GM12878 (cell line): ENCODE data around the gene MAP2K1. TPM values are rescaled to one million over a fixed set of nuclear protein-coding genes. Genes with fewer than 3 reads are reported as not detected.

Source experiments
- ATAC-seq: fragments of 200-7000 bp; cut with Tn5 transposase; 3 replicates; pipeline ENCODE4 v1.9.1; 2020; ENCODE audit warnings: mild to moderate bottlenecking, moderate library complexity
- BruUV-seq: library from RNA; stranded (reverse); fragments of 400-500 nt; replicated peaks from 2 replicates; lab custom pipeline; 2021; lab: Mats Ljungman, UMichigan
- CTCF ChIA-PET: fragments of 300-600 bp; sonication (Branson Sonifier 250); formaldehyde crosslinking; extraction: SDS; loops from one replicate; lab custom pipeline; 2021; ENCODE audit warnings: inconsistent platforms; lab: Yijun Ruan, JAX
- POLR2A ChIA-PET: fragments of 350-600 bp; formaldehyde crosslinking; extraction: SDS; loops from one replicate; lab custom pipeline; 2021; ENCODE audit warnings: inconsistent platforms; lab: Charles Lee
- RAD21 ChIA-PET: fragments of 300-600 bp; sonication (Branson Sonifier 250); formaldehyde crosslinking; loops from one replicate; lab custom pipeline; 2023; ENCODE audit warnings: antibody characterized with exemption; ENCODE audit not compliant: unreplicated experiment; lab: Charles Lee
- SMC1A ChIA-PET: fragments of 300-600 bp; sonication (Branson Sonifier 250); formaldehyde crosslinking; loops from one replicate; lab custom pipeline; 2023; ENCODE audit not compliant: unreplicated experiment, uncharacterized antibody; lab: Charles Lee
- DNase-seq: peaks from one replicate; pipeline ENCODE4 v3.0.0-alpha.2; 2011; ENCODE audit warnings: low read depth, low spot score
- FAIRE-seq: peaks from 3 replicates; lab custom pipeline; 2011; peaks lifted over from hg19 to GRCh38; lab: Jason Lieb, UNC
- H2AFZ ChIP-seq: 2 replicates; pipeline ENCODE4 v1.6.0; 2011; ENCODE audit warnings: low read depth, low read length, control low read depth; ENCODE audit not compliant: control insufficient read depth
- H3K27ac ChIP-seq: 2 replicates; pipeline ENCODE4 v1.5.1; 2011; ENCODE audit warnings: control low read depth; ENCODE audit not compliant: control insufficient read depth, insufficient read depth
- H3K27me3 ChIP-seq, 2 experiments: replicated peaks in 1 of 2; 2 replicates each; pipeline versions ENCODE4 v1.6.0 to v1.6.1; 2011; ENCODE audit warnings: low read length in 1 of 2; ENCODE audit not compliant: control insufficient read depth in 2 of 2, insufficient read depth in 2 of 2
- H3K36me3 ChIP-seq, 2 experiments: 2 replicates each; pipeline ENCODE4 v1.5.1; 2011; ENCODE audit warnings: low read length in 1 of 2; ENCODE audit not compliant: control insufficient read depth in 2 of 2, insufficient read depth in 2 of 2
- H3K4me1 ChIP-seq: 2 replicates; pipeline ENCODE4 v1.6.1; 2011; ENCODE audit warnings: mild to moderate bottlenecking, low read length, moderate library complexity, mixed read lengths; ENCODE audit not compliant: control insufficient read depth, insufficient read depth
- H3K4me2 ChIP-seq: 2 replicates; pipeline ENCODE4 v1.6.0; 2011; ENCODE audit warnings: control low read depth; ENCODE audit not compliant: control insufficient read depth, insufficient read depth
- H3K4me3 ChIP-seq: fragments of 200-600 bp; sonication (generic); 2 replicates; pipeline ENCODE4 v1.5.1; 2016
- H3K79me2 ChIP-seq: 2 replicates; pipeline ENCODE4 v1.6.0; 2011; ENCODE audit warnings: low read length; ENCODE audit not compliant: control insufficient read depth, insufficient read depth
- H3K9ac ChIP-seq: 2 replicates; pipeline ENCODE4 v1.8.0; 2011; ENCODE audit warnings: low read length, control low read depth, mixed read lengths; ENCODE audit not compliant: control insufficient read depth, insufficient read depth
- H3K9me3 ChIP-seq: replicated peaks from 3 replicates; pipeline ENCODE4 v1.5.1; 2011; ENCODE audit warnings: mild to moderate bottlenecking, low read length; ENCODE audit not compliant: control insufficient read depth, insufficient read depth
- H4K20me1 ChIP-seq: 2 replicates; pipeline ENCODE4 v1.6.0; 2011; ENCODE audit not compliant: control insufficient read depth, insufficient read depth
- ATF7 ChIP-seq: fragments of 450-650 bp; IDR thresholded peaks from 2 replicates; pipeline ENCODE4 v1.6.1; 2016; ENCODE audit warnings: low read depth, mild to moderate bottlenecking
- BACH1 ChIP-seq: fragments of 450-650 bp; IDR thresholded peaks from 2 replicates; pipeline ENCODE4 v1.6.1; 2017; ENCODE audit warnings: mild to moderate bottlenecking, borderline replicate concordance
- BHLHE40 ChIP-seq, 2 experiments: fragments of 450-650 bp in 1 of 2; IDR thresholded peaks; 2 replicates each; pipeline ENCODE4 v1.6.1; 2011 to 2017; ENCODE audit warnings: low read depth in 2 of 2, borderline replicate concordance in 1 of 2, improper control_type of control experiment in 1 of 2, low read length in 1 of 2, mild to moderate bottlenecking in 1 of 2
- EP300 ChIP-seq, 2 experiments: fragments of 150-350 bp in 1 of 2; IDR thresholded peaks; 2 replicates each; pipeline ENCODE4 v1.6.1; 2011 to 2012; ENCODE audit warnings: low read depth in 2 of 2, low read length in 2 of 2, borderline replicate concordance in 1 of 2, improper control_type of control experiment in 1 of 2, inconsistent platforms in 1 of 2; ENCODE audit not compliant: control insufficient read depth in 1 of 2
- ETV6 ChIP-seq, 2 experiments: fragments of 450-650 bp in 1 of 2; IDR thresholded peaks in 1 of 2; conservative IDR thresholded peaks in 1 of 2; 2 replicates each; pipeline ENCODE4 v1.6.1; 2014; ENCODE audit warnings: antibody characterized with exemption in 1 of 2, borderline replicate concordance in 1 of 2, low read depth in 1 of 2, mild to moderate bottlenecking in 1 of 2, moderate library complexity in 1 of 2
- MEF2B ChIP-seq: fragments of 450-650 bp; IDR thresholded peaks from 2 replicates; pipeline ENCODE4 v1.6.1; 2018; ENCODE audit warnings: mild to moderate bottlenecking, moderate library complexity; ENCODE audit not compliant: partially characterized antibody, poor library complexity, severe bottlenecking
- NR2C1 ChIP-seq: fragments of 450-650 bp; IDR thresholded peaks from 2 replicates; pipeline ENCODE4 v1.6.1; 2017; ENCODE audit warnings: antibody characterized with exemption, mild to moderate bottlenecking, moderate library complexity
- NR2C2 ChIP-seq: IDR thresholded peaks from 2 replicates; pipeline ENCODE4 v1.6.1; 2011; ENCODE audit warnings: borderline replicate concordance, low read depth; ENCODE audit not compliant: control insufficient read depth, insufficient read length
- PAX5 ChIP-seq: IDR thresholded peaks from 2 replicates; pipeline ENCODE4 v1.6.1; 2011; ENCODE audit warnings: low read depth, low read length, borderline replicate concordance
- RB1 ChIP-seq: fragments of 450-650 bp; formaldehyde crosslinking; IDR thresholded peaks from 2 replicates; pipeline ENCODE4 v1.6.1; 2017; ENCODE audit warnings: mild to moderate bottlenecking, borderline replicate concordance
- RUNX3 ChIP-seq: IDR thresholded peaks from 2 replicates; pipeline ENCODE4 v1.6.1; 2012; ENCODE audit warnings: low read length, inconsistent platforms
- STAT1 ChIP-seq: fragments of 450-650 bp; conservative IDR thresholded peaks from 2 replicates; pipeline ENCODE4 v1.6.1; 2014; ENCODE audit warnings: antibody characterized with exemption, mild to moderate bottlenecking
- TCF7 ChIP-seq: IDR thresholded peaks from 2 replicates; pipeline ENCODE4 v1.6.1; 2014; ENCODE audit warnings: antibody characterized with exemption, borderline replicate concordance
- YBX1 ChIP-seq: fragments of 450-650 bp; IDR thresholded peaks from 2 replicates; pipeline ENCODE4 v1.6.1; 2016; ENCODE audit warnings: antibody characterized with exemption
- ZNF217 ChIP-seq: fragments of 450-650 bp; IDR thresholded peaks from 2 replicates; pipeline ENCODE4 v1.6.1; 2017; ENCODE audit warnings: antibody characterized with exemption, mild to moderate bottlenecking
- ZZZ3 ChIP-seq: IDR thresholded peaks from 2 replicates; pipeline ENCODE4 v1.6.1; 2011; ENCODE audit warnings: low read depth; ENCODE audit not compliant: control insufficient read depth, insufficient read length
- WGBS: methylation state at CpG from one replicate; pipeline ENCODE4 v1.1.6; 2016; ENCODE audit warnings: low lambda C conversion rate; ENCODE audit not compliant: insufficient replicate concordance, insufficient coverage; ENCODE audit errors: missing lambda C conversion rate; 5-methylcytosine and 5-hydroxymethylcytosine counted together
- in situ Hi-C: fragments of 300-500 bp; cut with MboI; formaldehyde crosslinking; loops from 9 replicates; pipeline ENCODE4 v1.14.3; 2018; ENCODE audit warnings: mixed read lengths
- intact Hi-C: fragments of 100-400 bp; cut with micrococcal nuclease; formaldehyde crosslinking; loops from one replicate; pipeline ENCODE4 v1.14.2; 2022; ENCODE audit not compliant: unreplicated experiment
- polyA plus RNA-seq, 11 experiments: library from polyadenylated mRNA; depleted of rRNA in 4 of 11; unstranded in 6 of 11; stranded (reverse) in 5 of 11; fragments of >200 nt; fragmentation: Nextera tagmentation in 4 of 11; fragmentation: Illumina TruSeq in 1 of 11; extraction: Ambion mirVana in 4 of 11; extraction: Trizol in 1 of 11; gene quantifications; 1 replicate in 1 of 11; 2 replicates in 10 of 11; pipeline versions ENCODE4 v1.2.1 to v1.2.3, GENCODE V29; 2011 to 2016; ENCODE audit warnings: inconsistent platforms in 2 of 11, missing spikeins in 2 of 11, low read depth in 1 of 11
- total RNA-seq, 4 experiments: library from RNA; depleted of rRNA in 3 of 4; stranded (reverse); fragments of >200 nt in 3 of 4; fragmentation: Illumina TruSeq in 1 of 4; extraction: Trizol in 1 of 4; gene quantifications; 2 replicates each; pipeline versions ENCODE4 v1.2.1 to v1.2.3, GENCODE V29; 2013 to 2021
- TF ChIP-seq, protein P1 (sequence below): fragments of 450-650 bp; IDR thresholded peaks from 2 replicates; pipeline ENCODE4 v1.6.1; 2017; ENCODE audit warnings: antibody characterized with exemption, mild to moderate bottlenecking, moderate library complexity

MAP2K1 gene
- total and polyA plus RNA-seq, 10 of the 15 experiments (the other 5 are each of a cell fraction or from before 2014, with no cell fraction given) = 11.2 to 112 (median 56.6) TPM

GRCh38 chr15:66484539-66485112 lies 97.9 kb downstream of the MAP2K1 start:
- H4K20me1 ChIP-seq = no peaks in the 10 kb centered on the region
- ChIA-PET CTCF (interaction anchor here (1.4 to 1.7 kb wide), 2 partner anchors 10 to 13 kb away, joined by 4 to 5 read pairs; partner anchors contain the start of gene SNAPC5), SMC1A (interaction anchor here (0.6 to 1.5 kb wide), 3 partner anchors 10 to 130 kb away, joined by 3 to 5 read pairs (median 3); no protein-coding TSS in a partner anchor), POLR2A (interaction anchor here (0.6 kb wide), 2 partner anchors 14 to 25 kb away, joined by 3 read pairs; no protein-coding TSS in a partner anchor), RAD21 (no interaction called here)
- TF ChIP-seq BACH1 (no peak), EP300 (IDR thresholded peaks at IDR 0.05; ENCODE audit: borderline replicate concordance in 1 of 2, control insufficient read depth in 1 of 2, low read depth in 2 of 2, low read length in 2 of 2) (no peak), YBX1 (no peak), ETV6 (conservative IDR thresholded peaks at IDR 0.05 in 1 of 2, IDR thresholded peaks at IDR 0.05 in 1 of 2; ENCODE audit: borderline replicate concordance in 1 of 2, low read depth in 1 of 2) (no peak), ZNF217 (no peak), ATF7 (no peak), TCF7 (no peak), MEF2B (no peak), ZZZ3 (no peak), NR2C1 (no peak), RB1 (no peak), NR2C2 (no peak), STAT1 (no peak), PAX5 (no peak), RUNX3 (no peak), BHLHE40 (IDR thresholded peaks at IDR 0.05; ENCODE audit: borderline replicate concordance in 1 of 2, low read depth in 2 of 2, low read length in 1 of 2) (no peak)
- TF ChIP-seq, protein P1, sequence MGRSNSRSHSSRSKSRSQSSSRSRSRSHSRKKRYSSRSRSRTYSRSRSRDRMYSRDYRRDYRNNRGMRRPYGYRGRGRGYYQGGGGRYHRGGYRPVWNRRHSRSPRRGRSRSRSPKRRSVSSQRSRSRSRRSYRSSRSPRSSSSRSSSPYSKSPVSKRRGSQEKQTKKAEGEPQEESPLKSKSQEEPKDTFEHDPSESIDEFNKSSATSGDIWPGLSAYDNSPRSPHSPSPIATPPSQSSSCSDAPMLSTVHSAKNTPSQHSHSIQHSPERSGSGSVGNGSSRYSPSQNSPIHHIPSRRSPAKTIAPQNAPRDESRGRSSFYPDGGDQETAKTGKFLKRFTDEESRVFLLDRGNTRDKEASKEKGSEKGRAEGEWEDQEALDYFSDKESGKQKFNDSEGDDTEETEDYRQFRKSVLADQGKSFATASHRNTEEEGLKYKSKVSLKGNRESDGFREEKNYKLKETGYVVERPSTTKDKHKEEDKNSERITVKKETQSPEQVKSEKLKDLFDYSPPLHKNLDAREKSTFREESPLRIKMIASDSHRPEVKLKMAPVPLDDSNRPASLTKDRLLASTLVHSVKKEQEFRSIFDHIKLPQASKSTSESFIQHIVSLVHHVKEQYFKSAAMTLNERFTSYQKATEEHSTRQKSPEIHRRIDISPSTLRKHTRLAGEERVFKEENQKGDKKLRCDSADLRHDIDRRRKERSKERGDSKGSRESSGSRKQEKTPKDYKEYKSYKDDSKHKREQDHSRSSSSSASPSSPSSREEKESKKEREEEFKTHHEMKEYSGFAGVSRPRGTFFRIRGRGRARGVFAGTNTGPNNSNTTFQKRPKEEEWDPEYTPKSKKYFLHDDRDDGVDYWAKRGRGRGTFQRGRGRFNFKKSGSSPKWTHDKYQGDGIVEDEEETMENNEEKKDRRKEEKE = no peak
- H3K4me3 ChIP-seq = no peak overlapping the region
- no peak overlapping the region for H2AFZ ChIP-seq
- H3K4me1 ChIP-seq = no peaks in the 10 kb centered on the region
- H3K9ac ChIP-seq = no peak overlapping the region
- H3K27me3 ChIP-seq = no peaks in the 10 kb centered on the region
- H3K9me3 ChIP-seq = no peaks in the 10 kb centered on the region
- in situ Hi-C loops = no loop called here
- FAIRE-seq (no peak), DNase-seq (no peak), ATAC-seq (no peak)
- intact Hi-C loops = no loop called here
- no peak overlapping the region for H3K27ac ChIP-seq
- H3K4me2 ChIP-seq = no peak overlapping the region
- H3K36me3 ChIP-seq = peaks cover 34 to 39% of the 10 kb centered on the region in 2 experiments
- 100% methylated on average over 5 of the region's 5 CpGs for WGBS
- no peaks in the 10 kb centered on the region; the same call in 1 of the 2 replicates for H3K79me2 ChIP-seq
- no TSS peak for BruUV-seq
